OCI-LY7 (cell line): ENCODE results near the gene SSNA1. TPM values are rescaled to one million over a fixed set of nuclear protein-coding genes. Genes with fewer than 3 reads are reported as not detected.

Experiments
- BruUV-seq: library from RNA; stranded (reverse); fragments of 400-500 nt; replicated peaks from 2 replicates; lab custom pipeline; 2021; lab: Mats Ljungman, UMichigan
- CTCF ChIA-PET: fragments of 300-600 bp; sonication (Branson Sonifier 250); formaldehyde crosslinking; loops from one replicate; lab custom pipeline; 2022; ENCODE audit warnings: antibody characterized with exemption; ENCODE audit not compliant: unreplicated experiment; lab: Charles Lee
- POLR2A ChIA-PET: fragments of 300-600 bp; sonication (Branson Sonifier 250); formaldehyde crosslinking; loops from one replicate; lab custom pipeline; 2022; ENCODE audit warnings: antibody characterized with exemption; lab: Charles Lee
- DNase-seq: peaks from one replicate; pipeline ENCODE4 v3.0.0-alpha.2; 2015; ENCODE audit warnings: low spot score
- H2AFZ ChIP-seq: fragments of 200-600 bp; sonication (generic), shearing (Covaris generic); 2 replicates; pipeline ENCODE4 v1.6.1; 2014; ENCODE audit warnings: mild to moderate bottlenecking, antibody characterized with exemption, low read length, moderate library complexity
- H3K27ac ChIP-seq: fragments of 200-600 bp; sonication (generic); 2 replicates; pipeline ENCODE4 v1.5.1; 2014; ENCODE audit warnings: mixed run types, low read depth, mild to moderate bottlenecking, moderate library complexity, low read length, inconsistent platforms; ENCODE audit not compliant: poor library complexity, severe bottlenecking
- H3K36me3 ChIP-seq: fragments of 200-600 bp; sonication (generic); 2 replicates; pipeline ENCODE4 v1.6.1; 2014; ENCODE audit warnings: mild to moderate bottlenecking, antibody characterized with exemption, low read length, moderate library complexity, mixed read lengths; ENCODE audit not compliant: insufficient read depth
- H3K4me1 ChIP-seq: fragments of 200-600 bp; sonication (generic); 2 replicates; pipeline ENCODE4 v1.5.1; 2014; ENCODE audit warnings: mild to moderate bottlenecking, low read length; ENCODE audit not compliant: insufficient read depth, poor library complexity, severe bottlenecking
- H3K4me2 ChIP-seq: fragments of 200-600 bp; sonication (generic); 2 replicates; pipeline ENCODE4 v1.6.1; 2014; ENCODE audit warnings: mild to moderate bottlenecking, low read length
- H3K4me3 ChIP-seq: fragments of 200-600 bp; sonication (generic); 2 replicates; pipeline ENCODE4 v1.5.1; 2014; ENCODE audit warnings: mild to moderate bottlenecking, low read depth, low read length; ENCODE audit not compliant: poor library complexity, severe bottlenecking
- H3K79me2 ChIP-seq: fragments of 200-600 bp; sonication (generic); 2 replicates; pipeline ENCODE4 v1.6.1; 2016; ENCODE audit warnings: low read depth, mild to moderate bottlenecking, low read length, moderate library complexity, mixed read lengths; ENCODE audit not compliant: insufficient read depth
- H3K9me2 ChIP-seq: fragments of 200-600 bp; sonication (generic); 2 replicates; pipeline ENCODE4 v1.6.1; 2016; ENCODE audit warnings: mild to moderate bottlenecking, low read length, mixed read lengths; ENCODE audit not compliant: insufficient read depth
- H3K9me3 ChIP-seq: fragments of 200-600 bp; sonication (generic); 2 replicates; pipeline ENCODE4 v1.6.1; 2014; ENCODE audit warnings: mild to moderate bottlenecking, mixed run types, low read length, mixed read lengths
- H4K20me1 ChIP-seq: fragments of 200-600 bp; sonication (generic); 2 replicates; pipeline ENCODE4 v1.6.1; 2014; ENCODE audit warnings: mild to moderate bottlenecking, antibody characterized with exemption, low read length, moderate library complexity, mixed read lengths; ENCODE audit not compliant: insufficient read depth
- CTCF ChIP-seq: fragments of 200-600 bp; sonication (generic); conservative IDR thresholded peaks from 2 replicates; pipeline ENCODE4 v1.5.1; 2014; ENCODE audit warnings: mild to moderate bottlenecking, antibody characterized with exemption, low read length, moderate library complexity, mixed read lengths
- EZH2phosphoT487 ChIP-seq: fragments of 200-600 bp; sonication (generic); IDR thresholded peaks from 2 replicates; pipeline ENCODE4 v1.6.1; 2018; ENCODE audit warnings: low read depth, borderline replicate concordance, mild to moderate bottlenecking, mixed run types, antibody characterized with exemption, low read length, moderate library complexity, mixed read lengths
- intact Hi-C: fragments of 100-400 bp; cut with micrococcal nuclease; formaldehyde crosslinking; loops from one replicate; pipeline ENCODE4 v1.10.0; 2022; ENCODE audit not compliant: unreplicated experiment
- total RNA-seq, 2 experiments: library from RNA; depleted of rRNA in 1 of 2; stranded (reverse); fragments of >200 nt in 1 of 2; shearing (Covaris generic) in 1 of 2; gene quantifications; 2 replicates each; pipeline ENCODE4 v1.2.3, GENCODE V29; 2014 to 2022

SSNA1 gene
- total RNA-seq, 2 experiments from 2014 or later, result 71.0 to 111 TPM

GRCh38 chr9:137157618-137158415 is 30.7 kb upstream of the SSNA1 start:
- no TSS peak for BruUV-seq
- Histone ChIP-seq H3K4me2 (no peak overlapping the region), H2AFZ (no peak overlapping the region), H3K36me3 (no peaks in the 10 kb centered on the region), H3K27ac (no peak overlapping the region), H3K79me2 (no peaks in the 10 kb centered on the region), H3K4me3 (no peak overlapping the region), H3K4me1 (peaks cover 30% of the 10 kb centered on the region), H3K9me2 (no peaks in the 10 kb centered on the region), H4K20me1 (no peaks in the 10 kb centered on the region), H3K9me3 (no peaks in the 10 kb centered on the region)
- TF ChIP-seq EZH2phosphoT487 (no peak), CTCF (no peak)
- CTCF ChIA-PET, result no interaction called here
- DNase-seq, result no peak
- intact Hi-C loops, result loop anchor here (10.0 kb wide), 1 partner anchor 613 kb away; the partner anchor contains the start of gene NOTCH1
- POLR2A ChIA-PET, result interaction anchor here (1.0 to 1.2 kb wide), 2 partner anchors 25 to 31 kb away, joined by 3 read pairs; partner anchors contain the start of genes ANAPC2 and SSNA1

GRCh38 chr9:137158625-137159024 is 29.9 kb upstream of the SSNA1 start:
- CTCF ChIA-PET, result no interaction called here

More at GRCh38 chr9:137158625-137159024, 29.9 kb upstream of the SSNA1 start:
- TF ChIP-seq EZH2phosphoT487 (no peak), CTCF (no peak)
- no TSS peak for BruUV-seq
- Histone ChIP-seq H3K9me3 (no peaks in the 10 kb centered on the region), H3K4me3 (no peak overlapping the region), H3K27ac (no peak overlapping the region), H3K79me2 (no peaks in the 10 kb centered on the region), H2AFZ (no peak overlapping the region), H3K9me2 (no peaks in the 10 kb centered on the region), H4K20me1 (no peaks in the 10 kb centered on the region), H3K4me2 (peak overlapping the region; percentile 23), H3K4me1 (peaks cover 30% of the 10 kb centered on the region), H3K36me3 (no peaks in the 10 kb centered on the region)
- intact Hi-C loops, result loop anchor here (10.0 kb wide), 1 partner anchor 614 kb away; the partner anchor contains the start of gene NOTCH1
- POLR2A ChIA-PET, result interaction anchor here (0.8 kb wide), 1 partner anchor 8 kb away, joined by 5 read pairs; no protein-coding TSS in a partner anchor
- no peak for DNase-seq
